ENCODE measurements around the gene ETFB. TPM values are rescaled to one million over a fixed set of nuclear protein-coding genes. Genes with fewer than 3 reads are reported as not detected.
"Not testable (repeated sequence)": the region's sequence is repeated elsewhere in the genome, so short reads cannot be mapped to it uniquely, and the experiment has no call there.

The ETFB gene
- polyA plus RNA-seq (ENCODE audit: insufficient read length in 3 of 3) = 100 to 1,000 TPM; 123 to 149 (median 132) TPM

DNA sequence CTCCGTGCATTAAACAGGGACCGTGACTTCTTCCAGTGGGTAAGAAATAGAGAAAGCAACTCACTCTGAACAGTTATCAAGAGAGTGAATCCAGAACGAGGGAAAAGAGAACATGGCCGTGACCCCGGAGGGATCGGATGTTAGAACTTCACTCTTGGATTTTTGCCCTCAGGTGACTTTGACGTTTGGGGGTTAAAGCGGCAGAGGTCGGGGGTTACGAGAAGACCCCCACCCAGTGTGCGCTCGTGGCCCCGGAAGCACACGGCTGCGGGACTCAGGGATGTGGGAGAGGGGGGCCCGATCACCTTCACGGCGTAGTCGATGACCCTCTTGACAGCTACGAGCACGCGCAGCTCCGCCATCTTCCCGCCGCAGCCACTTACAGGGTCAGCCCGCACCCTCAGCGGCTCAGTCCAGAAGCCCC is at the start of gene ETFB:
Gene ETFB, minus strand, starts transcription at position 424 of the 424 bp plus-strand sequence. Its CDS starts 62 bp downstream, at position 362.
- peak in 2 of 3 donors; percentile 7 to 19 for DNase-seq (ENCODE audit: low read depth in 3 of 3, low spot score in 2 of 3)

DNA sequence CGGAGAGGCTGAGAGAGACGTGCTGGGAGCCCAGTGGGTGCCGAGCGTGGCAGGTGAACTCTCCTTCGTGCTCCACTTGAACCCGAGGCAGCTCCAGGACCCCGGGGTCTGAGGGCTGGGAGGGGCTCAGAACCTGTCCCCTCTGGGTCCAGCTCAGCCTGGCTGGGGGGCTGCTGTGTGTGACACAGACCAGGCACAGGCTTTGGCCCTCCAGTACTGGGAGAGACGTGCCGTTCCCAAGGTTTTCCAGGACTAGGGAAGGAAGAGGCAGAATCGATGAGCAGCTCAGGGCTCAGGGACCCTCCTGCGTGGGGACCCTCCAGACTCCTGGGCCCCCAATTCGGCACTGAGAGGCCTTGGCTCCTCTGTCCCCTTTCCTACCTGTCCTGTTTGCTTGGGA is 49.0 kb upstream of the ETFB start:
- no peak for DNase-seq (ENCODE audit: low read depth in 3 of 3, low spot score in 2 of 3)

DNA sequence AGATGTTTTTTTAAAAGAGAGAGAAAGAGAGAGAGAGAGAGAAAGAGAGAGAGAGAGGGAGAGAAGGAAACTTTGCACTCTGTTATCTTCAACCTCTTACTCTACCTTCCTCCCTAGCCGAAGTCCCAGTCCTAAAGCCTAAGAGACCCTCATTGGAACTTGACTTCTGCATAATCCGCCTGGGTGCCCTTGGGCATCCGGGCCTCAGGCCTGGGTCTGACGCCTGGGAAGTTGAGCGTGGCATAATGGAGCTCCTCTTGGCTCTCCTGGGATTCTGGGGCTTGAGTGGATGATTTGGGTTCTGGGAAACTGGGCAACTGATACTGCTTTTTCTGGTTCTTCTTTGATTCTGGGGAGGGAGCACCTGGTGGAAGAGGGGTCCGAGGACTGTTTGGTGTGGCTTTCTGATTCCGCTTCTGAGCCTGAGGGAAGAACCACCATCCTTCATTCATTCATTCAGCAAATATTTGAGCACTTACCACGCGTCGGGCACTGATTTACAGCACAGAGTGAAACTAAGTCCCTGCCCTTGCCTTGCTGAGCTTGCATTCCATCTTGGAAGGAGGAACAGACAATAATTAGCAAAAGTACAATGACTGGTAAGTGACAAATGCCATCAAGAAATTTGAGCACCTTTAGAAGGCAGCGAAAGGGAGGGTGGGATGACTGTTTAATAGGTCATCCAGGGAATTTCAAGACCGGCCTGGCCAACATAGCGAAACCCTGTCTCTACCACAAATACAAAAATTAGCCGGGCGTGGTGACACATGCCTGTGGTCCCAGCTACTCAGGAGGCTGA is 45.0 kb upstream of the ETFB start:
- DNase-seq (ENCODE audit: low read depth in 3 of 3, low spot score in 2 of 3) = no peak

DNA sequence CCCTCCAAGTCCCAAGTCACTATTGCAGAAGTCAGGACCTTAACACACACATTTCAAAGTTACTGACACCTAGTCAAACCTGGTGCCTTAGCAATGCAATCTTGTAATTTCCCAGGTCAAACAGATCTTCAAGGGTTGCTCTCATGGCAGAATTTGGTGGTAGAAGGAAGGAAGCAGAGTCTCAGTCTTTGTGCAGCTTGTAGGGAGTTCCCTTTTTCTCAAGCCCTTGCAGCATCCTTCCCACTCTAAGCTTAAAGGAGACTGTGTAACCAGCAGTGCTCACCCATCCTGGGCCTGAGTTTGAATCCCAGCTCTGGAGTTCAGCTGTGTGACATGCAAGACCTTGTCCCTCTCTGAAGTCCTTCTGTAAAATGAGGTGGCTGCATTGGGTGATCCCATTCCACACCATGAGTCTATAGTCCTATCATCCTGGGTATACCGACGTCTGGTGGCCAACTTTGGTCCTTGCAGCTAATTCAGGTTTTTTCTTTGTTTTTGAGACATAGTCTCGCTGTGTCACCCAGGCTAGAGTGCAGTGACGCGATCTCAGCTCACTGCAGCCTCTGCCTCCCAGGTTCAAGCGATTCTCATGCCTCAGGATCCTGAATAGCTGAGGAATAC is 41.4 kb upstream of the ETFB start:
- no peak for DNase-seq (ENCODE audit: low read depth in 3 of 3, low spot score in 2 of 3)

DNA sequence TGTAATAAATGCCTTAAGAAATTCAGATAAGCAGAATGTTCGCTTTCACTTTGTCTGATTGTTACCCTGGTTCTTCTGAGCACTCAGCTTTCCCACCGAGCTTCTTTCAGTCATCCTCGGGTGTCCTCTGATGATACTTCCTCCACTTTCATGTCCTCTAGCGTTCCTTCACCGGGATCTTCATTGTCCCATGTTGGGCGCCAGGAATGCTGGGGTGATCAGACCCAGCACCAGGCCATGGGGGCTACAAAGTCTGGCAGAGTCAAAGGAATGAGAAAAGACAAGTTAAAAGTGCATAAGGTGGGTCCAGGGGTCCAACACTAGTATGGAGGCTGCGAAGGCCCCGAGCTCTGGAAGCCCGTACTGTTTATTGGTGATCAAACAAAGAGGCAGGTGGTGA is 35.9 kb upstream of the ETFB start:
- no peak for DNase-seq (ENCODE audit: low read depth in 3 of 3, low spot score in 2 of 3)

DNA sequence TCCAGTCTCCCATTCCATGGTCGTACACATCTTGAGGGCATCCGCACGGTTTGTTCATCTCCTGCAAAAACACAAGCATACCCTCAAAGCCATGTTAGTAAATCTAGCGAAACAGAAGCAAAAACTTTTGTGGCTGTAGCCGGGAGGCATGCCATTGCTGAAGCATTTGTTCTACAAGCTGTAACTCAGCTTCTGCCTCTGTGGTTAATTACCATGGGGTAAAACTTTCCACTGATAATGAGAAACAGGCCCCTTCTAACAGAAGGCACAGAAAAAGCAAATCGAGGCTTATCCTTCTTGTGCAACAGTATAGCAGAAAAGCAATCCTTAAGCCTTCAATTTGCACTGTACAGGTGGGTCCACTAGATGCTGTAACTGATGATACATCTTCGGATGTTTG is 33.7 kb upstream of the ETFB start:
- not testable (repeated sequence) for DNase-seq (ENCODE audit: low read depth in 3 of 3, low spot score in 2 of 3)

DNA sequence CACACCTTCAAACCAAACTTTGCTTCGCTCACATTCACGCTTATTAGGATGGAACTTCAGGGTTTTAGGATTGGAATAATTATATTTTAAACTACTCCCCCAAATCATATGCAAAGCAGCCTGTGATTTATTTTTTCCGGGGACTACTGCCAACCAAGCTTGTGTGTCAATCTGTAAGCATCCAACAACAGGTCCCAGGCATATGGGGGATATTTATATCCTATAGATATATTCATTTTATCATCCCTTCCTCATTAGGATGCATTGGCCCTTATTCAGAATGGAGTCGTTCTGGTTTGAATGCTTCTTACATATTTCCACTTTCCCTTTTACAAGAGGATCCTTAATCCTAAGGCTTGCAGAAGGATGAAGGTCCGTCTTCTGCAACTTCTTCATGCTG is 33.0 kb upstream of the ETFB start:
- no peak for DNase-seq (ENCODE audit: low read depth in 3 of 3, low spot score in 2 of 3)

DNA sequence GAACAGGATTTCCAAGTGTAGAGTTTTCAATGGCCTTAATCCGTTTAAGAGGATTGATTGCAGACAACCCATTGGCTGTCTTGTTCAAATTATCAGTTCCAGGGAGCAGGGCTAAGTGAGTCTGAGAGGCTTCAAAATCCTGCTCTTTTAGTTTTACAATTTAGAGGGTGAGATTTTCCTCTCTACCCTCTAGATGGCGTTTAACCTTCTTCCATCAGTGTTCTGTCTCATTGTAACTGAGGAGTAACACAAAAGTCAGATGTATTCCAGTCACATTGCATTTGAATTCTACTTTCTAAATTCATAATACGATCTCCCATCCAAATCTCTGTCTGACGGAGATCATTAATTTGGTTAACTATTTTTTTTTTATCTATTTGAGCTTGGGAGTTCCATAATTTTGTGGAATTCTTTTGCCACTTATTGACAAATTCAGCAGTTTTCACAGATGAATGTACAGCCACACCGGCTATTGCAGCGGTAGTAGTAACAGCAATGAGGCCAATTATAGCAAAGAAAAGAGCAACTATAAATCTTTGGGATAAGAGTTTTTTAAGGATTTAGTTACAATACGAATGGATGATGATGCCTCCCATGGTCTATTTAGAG is 32.0 kb upstream of the ETFB start:
- DNase-seq (ENCODE audit: low read depth in 3 of 3, low spot score in 2 of 3) = no peak

DNA sequence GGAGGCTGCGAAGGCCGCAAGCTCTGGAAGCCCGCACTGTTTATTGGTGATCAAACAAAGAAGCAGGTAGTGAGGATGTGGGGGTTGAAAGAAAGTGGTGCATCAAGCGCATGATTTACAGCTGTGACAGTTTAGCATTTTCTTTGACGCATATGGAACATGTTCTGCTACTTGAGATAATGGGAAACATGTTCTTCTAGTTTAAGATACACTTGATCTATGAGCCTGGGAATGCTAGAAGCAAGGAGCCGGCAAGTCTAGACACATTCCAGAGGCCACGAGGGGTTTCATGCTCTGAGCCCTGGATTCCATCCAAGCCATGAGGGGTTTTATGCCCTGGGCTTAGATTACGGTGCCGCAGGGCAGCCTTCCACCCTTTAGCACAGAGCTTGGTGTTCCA is 31.3 kb upstream of the ETFB start:
- not testable (repeated sequence) for DNase-seq (ENCODE audit: low read depth in 3 of 3, low spot score in 2 of 3)

DNA sequence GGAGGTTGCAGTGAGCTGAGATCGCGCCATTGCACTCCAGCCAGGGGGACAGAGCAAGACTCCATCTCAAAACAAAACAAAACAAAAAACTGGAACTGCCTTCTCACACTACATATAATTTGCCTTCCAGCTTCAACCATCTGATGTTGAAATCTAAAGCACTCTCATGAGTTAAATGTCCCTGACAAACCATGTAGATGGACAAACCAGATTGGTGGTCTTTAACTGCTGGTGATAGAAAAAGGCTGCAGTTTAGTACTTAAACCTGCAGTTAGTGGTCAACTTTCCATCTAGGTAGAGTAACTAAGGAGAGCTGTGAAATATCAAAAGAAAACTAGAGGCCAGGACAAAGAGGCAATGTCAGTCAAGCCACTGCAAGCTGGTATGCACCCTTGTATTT is 30.0 kb upstream of the ETFB start:
- DNase-seq (ENCODE audit: low read depth in 3 of 3, low spot score in 2 of 3) = no peak

DNA sequence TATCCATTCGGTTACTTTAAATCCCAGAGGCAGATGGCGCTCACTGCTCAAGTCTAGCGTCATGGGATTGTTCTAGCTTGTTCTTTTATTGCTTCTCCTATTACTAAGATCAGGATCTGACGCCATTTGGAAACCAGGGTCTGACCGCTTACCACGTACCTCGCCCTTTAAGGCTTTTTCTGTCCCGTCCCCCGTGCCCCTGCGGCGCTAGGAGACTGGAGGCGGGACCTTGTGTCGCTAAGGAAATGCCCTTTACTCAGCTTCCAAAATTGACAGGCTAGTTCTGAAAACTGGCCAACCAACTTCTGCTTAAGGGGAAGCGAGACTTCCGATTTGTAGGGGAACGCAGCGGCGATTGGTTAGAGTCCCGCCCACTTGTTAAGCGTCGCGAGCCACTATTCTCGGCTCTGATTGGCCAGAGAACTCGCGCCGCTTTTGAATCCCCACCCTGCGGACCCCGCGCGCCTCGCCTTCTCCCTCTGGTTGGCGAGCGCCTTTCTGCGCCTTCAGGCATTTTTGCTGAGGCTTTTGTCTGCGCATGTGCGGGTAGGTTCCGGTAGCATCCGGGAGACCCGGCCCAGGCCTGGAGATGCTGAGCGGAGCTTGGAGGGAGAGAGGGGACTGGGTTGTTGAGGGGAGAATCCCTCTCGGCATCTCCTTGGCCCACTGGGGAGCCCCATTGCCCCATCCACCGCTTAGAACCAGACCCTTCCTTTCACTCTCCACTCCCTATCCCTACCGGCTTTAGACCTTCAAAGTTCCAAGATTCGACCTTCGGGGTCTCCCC is 28.1 kb upstream of the ETFB start:
- peak; percentile 94 to 96 (median 95) for DNase-seq (ENCODE audit: low read depth in 3 of 3, low spot score in 2 of 3)

DNA sequence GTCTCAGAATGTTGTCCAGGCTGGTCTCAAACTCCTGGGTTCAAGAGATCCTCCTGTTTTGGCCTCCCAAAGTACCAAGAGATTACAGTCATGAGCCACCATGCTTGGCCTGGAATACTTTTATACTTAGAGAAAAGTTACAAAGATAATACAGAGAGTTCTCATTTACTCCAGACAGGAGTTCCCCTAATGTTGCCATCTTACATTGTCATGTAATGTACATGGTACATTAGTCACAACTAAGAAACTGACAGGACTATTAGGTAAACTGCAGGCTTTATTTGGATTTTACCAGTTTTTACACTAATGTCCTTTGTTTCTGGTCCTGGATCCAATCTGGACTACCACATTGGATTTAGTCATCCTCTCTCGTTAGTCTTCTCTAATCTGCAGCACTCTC is 26.5 kb upstream of the ETFB start:
- no peak for DNase-seq (ENCODE audit: low read depth in 3 of 3, low spot score in 2 of 3)

DNA sequence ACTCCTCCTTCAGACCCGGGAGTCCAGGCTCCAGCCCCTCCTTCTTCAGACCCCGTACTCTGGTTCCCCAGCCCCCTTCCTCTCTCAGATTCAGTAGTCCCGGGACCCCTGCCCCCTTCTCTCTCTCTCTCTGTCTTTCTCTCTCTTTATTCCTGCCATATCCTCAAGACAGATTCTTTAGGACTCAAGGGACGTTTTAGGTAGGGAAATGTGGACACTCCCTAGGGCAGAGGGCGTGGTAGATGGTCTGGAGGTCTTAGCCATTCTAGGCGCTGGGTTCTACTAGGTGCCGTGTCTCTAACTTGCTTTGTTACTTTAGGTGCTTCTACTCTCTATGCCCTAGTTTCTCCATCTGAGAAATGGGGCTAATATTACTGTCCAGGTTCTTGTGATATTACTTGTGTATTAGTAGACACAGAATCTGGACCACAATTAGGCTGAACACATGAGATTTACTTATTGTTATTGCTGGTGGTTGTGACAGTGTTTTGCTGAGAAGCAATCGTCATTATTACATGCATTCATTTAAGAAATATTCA is 25.0 kb upstream of the ETFB start:
- DNase-seq (ENCODE audit: low read depth in 3 of 3, low spot score in 2 of 3) = no peak

DNA sequence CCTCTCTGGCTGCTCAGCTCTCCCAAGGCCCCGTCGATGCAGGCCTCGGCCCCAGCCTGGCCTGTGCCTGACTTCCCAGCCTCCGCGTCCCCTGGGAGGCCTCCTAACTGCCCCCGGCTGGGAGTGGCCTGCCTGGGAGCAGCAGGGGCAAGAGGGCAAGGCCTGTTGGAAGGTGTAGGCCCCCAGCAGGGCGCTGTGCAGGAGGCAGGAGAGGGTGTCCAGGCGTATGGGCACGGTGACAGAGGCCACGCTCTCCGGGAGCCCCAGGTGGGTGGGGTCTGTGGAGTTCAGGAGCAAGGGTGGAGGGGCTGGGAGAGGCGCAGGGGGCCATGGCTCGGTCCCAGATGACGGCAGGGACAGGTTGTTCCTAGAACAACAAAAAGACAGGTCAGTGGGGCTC is 23.0 kb upstream of the ETFB start:
- no peak for DNase-seq (ENCODE audit: low read depth in 3 of 3, low spot score in 2 of 3)

DNA sequence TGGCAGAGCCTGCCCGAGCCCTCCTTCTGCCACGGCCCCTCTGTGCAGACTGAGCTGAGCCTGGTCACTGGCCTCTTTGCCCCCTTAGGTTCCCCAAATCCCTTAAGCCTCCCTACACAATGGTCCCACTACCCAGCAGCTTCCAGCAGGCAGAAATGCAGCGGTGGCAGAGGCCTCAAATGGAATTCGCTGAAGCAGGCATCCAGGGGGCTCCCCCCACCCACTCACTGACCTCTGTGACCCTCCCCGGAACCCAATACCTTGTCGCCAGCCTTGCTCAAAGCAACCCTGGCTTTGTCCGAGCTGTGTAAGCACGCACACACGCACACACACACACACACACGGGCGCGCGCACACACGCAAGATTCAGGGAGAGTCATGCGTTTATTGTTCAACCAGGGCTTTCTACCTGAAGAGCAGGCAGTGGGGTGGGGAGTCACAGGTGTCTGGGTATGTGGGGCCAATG is 21.8 kb upstream of the ETFB start, which contains the start of gene LIM2:
Gene LIM2, minus strand, starts transcription at position 51 of the 466 bp plus-strand sequence. CDS start 531 bp downstream, outside the sequence.
- DNase-seq (ENCODE audit: low read depth in 3 of 3, low spot score in 2 of 3) = no peak

DNA sequence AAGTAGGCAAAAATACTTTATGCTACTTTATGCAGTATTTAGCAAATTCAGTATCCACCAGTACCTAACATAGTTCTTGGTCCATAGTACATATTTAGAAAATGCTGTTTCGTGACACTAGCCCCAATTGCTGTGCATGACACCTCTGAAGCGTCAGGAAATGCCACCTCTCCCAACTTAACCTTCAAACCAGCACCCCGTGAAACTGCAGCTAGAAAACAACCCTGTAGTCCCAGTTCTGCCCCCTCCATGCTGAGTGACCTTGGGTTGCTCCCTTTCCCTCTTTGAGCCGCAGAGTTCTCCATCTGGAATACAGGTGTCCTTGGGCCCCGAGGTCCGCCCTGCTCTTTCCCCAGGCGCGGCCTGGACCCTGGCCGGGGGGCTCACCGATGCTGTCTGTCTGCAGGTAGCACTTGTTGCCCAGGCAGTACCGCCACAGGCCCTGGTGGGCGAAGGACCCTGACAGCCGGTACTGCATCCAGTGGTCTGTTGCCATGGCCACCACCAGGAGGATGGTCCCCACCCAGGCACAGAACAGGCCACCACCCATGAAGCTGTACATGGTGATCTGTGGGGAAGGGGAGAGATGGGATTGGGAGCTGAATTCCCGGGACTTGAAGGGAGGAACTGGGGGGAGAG is 20.8 kb upstream of the ETFB start:
- DNase-seq (ENCODE audit: low read depth in 3 of 3, low spot score in 2 of 3) = no peak

DNA sequence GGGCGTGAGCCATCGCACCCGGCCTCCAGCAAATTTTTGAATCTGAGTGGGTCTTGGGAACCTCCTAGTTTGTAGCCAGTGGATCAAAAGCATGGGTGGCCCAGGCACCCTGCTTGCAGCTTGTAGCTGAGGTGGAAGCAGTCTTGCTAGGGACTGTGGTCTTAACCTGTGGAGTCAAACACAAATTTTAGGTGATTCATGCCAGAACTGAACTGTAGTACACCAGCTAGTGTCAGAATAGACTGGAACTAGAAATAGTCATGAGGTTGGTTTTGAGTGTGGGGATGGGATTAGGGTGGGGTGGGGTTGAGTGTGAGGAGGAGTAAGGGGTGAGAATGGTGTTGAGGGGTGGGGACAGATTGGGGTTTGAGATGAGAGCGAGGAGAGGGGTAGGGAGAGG is 15.8 kb upstream of the ETFB start:
- no peak for DNase-seq (ENCODE audit: low read depth in 3 of 3, low spot score in 2 of 3)

DNA sequence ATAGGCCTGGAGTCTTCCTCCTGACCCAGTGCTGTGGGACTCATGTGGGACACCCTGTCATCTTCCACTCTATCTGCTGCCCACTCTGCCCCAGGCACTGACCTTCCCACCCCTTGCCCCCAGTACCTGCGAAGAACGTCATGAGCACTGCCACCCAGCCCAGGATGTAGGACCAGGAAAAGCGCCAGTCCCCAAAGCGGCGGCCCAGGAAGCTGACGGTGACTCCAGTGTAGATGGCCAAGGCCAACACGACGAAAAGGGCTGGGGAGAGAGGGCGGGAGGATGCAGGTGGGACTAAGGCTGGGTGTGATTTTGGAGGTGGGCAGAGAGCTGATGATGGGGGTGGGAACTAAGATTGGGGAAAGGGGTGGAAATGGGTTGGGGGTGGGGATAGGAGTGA is 14.2 kb upstream of the ETFB start:
- no peak for DNase-seq (ENCODE audit: low read depth in 3 of 3, low spot score in 2 of 3)

DNA sequence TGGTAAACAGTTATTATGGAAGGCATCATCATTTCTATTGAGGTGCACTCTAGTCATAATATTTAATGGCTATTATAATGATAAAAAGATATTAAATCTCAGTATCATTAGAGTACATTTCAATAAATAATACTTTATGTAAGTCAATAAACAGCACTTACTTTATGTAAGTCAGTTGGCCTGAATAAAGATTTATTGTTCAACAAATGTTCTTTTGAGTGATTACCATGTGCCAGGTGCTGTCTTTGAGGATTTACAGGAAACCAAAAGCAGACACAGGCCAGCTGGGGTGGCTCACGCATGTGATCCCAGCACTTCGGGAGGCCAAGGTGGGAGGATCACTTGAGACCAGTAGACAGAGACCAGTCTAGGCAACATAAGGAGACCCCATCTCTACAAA is 11.2 kb upstream of the ETFB start:
- DNase-seq (ENCODE audit: low read depth in 3 of 3, low spot score in 2 of 3) = no peak

Data from right renal cortex interstitium (tissue), 3 donors.